Body of pancreas (tissue), 4 donors: ENCODE data around the gene NCL. TPM values are rescaled to one million over a fixed set of nuclear protein-coding genes. Genes with fewer than 3 reads are reported as not detected.

Source experiments
- ATAC-seq: fragments of 150-250 bp; one replicate; pipeline ENCODE4 v1.9.1; 2016
- DNase-seq, 4 donors: peaks; one replicate each; pipeline ENCODE4 v3.0.0-alpha.2; 2019
- H3K27ac ChIP-seq, 4 donors: fragments of 200-600 bp; sonication (generic); 1 replicate in 3 of 4; 2 replicates in 1 of 4; pipeline versions ENCODE4 v1.5.1 to v1.6.1; 2016 to 2019; ENCODE audit warnings: mild to moderate bottlenecking in 1 of 4, mixed read lengths in 1 of 4, moderate library complexity in 1 of 4
- H3K27me3 ChIP-seq, 2 donors: fragments of 200-600 bp; sonication (generic); one replicate each; pipeline ENCODE4 v1.6.0; 2016; ENCODE audit warnings: mild to moderate bottlenecking in 1 of 2
- H3K36me3 ChIP-seq, 2 donors: fragments of 200-600 bp; sonication (generic); replicated peaks in 1 of 2; 2 replicates each; pipeline ENCODE4 v1.5.1; 2016; ENCODE audit warnings: low read depth in 2 of 2; ENCODE audit not compliant: insufficient read depth in 1 of 2
- H3K4me1 ChIP-seq: fragments of 200-600 bp; sonication (generic); one replicate; pipeline ENCODE4 v1.6.0; 2016
- H3K4me3 ChIP-seq, 2 donors: fragments of 200-600 bp; sonication (generic); 1 replicate in 1 of 2; 2 replicates in 1 of 2; pipeline ENCODE4 v1.5.1; 2016 to 2019
- H3K9me3 ChIP-seq, 3 donors: fragments of 200-600 bp; sonication (generic); 1 replicate in 2 of 3; 2 replicates in 1 of 3; pipeline ENCODE4 v1.5.1; 2016
- POLR2A ChIP-seq, 3 donors: fragments of 450-650 bp; IDR thresholded peaks; one replicate each; pipeline ENCODE4 v1.6.1; 2016; ENCODE audit warnings: antibody characterized with exemption in 3 of 3, mild to moderate bottlenecking in 2 of 3
- WGBS, 2 donors: methylation state at CpG; one replicate each; pipeline ENCODE4 v1.1.5; 2017; 5-methylcytosine and 5-hydroxymethylcytosine counted together
- intact Hi-C: fragments of 100-400 bp; cut with DNase I; formaldehyde crosslinking; loops from one replicate; pipeline ENCODE4 v1.15.1; 2023
- total RNA-seq, 2 donors: library from RNA; depleted of rRNA; stranded (reverse); fragments of >200 nt; gene quantifications; one replicate each; pipeline ENCODE4 v1.1.0, GENCODE V29; 2016
- TF ChIP-seq, protein P1 (sequence below), 7 experiments: fragments of 450-650 bp in 4 of 7; fragments of 200-600 bp in 3 of 7; sonication (generic) in 3 of 7; IDR thresholded peaks; one replicate each; pipeline ENCODE4 v1.5.1; 2016 to 2019; ENCODE audit warnings: antibody characterized with exemption in 7 of 7

The NCL gene
- total RNA-seq, 2 donors from 2014 or later: 108 to 159 TPM

DNA sequence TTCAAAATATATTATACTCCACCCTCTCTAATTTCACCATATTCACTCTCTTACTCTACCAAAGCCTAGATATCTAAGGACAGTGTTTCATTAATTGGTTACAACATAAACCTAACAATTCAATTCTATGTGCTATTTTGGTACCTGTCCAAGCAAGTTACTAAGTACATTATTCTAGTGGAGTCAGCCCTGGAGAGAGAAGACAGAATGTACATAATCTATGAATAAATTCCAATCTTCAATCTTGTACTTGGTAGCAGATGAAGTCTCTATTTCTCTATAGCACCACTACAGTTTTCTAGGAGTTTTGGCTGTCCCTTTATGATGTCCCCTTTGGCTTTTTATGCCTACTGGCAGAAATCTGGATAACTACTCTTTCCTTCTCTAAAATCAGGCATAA is 38.3 kb upstream of the NCL start:
- Histone ChIP-seq H3K36me3 (no peaks in the 10 kb centered on the region), H3K27ac (no peak overlapping the region), H3K27me3 (no peaks in the 10 kb centered on the region), H3K4me1 (no peaks in the 10 kb centered on the region), H3K9me3 (no peaks in the 10 kb centered on the region), H3K4me3 (no peak overlapping the region)
- no peak for ATAC-seq
- no peak for DNase-seq
- TF ChIP-seq, protein P1, sequence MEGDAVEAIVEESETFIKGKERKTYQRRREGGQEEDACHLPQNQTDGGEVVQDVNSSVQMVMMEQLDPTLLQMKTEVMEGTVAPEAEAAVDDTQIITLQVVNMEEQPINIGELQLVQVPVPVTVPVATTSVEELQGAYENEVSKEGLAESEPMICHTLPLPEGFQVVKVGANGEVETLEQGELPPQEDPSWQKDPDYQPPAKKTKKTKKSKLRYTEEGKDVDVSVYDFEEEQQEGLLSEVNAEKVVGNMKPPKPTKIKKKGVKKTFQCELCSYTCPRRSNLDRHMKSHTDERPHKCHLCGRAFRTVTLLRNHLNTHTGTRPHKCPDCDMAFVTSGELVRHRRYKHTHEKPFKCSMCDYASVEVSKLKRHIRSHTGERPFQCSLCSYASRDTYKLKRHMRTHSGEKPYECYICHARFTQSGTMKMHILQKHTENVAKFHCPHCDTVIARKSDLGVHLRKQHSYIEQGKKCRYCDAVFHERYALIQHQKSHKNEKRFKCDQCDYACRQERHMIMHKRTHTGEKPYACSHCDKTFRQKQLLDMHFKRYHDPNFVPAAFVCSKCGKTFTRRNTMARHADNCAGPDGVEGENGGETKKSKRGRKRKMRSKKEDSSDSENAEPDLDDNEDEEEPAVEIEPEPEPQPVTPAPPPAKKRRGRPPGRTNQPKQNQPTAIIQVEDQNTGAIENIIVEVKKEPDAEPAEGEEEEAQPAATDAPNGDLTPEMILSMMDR (IDR thresholded peaks at IDR 0.05): no peak
- TF ChIP-seq POLR2A (IDR thresholded peaks at IDR 0.05): no peak
- intact Hi-C loops: no loop called here

DNA sequence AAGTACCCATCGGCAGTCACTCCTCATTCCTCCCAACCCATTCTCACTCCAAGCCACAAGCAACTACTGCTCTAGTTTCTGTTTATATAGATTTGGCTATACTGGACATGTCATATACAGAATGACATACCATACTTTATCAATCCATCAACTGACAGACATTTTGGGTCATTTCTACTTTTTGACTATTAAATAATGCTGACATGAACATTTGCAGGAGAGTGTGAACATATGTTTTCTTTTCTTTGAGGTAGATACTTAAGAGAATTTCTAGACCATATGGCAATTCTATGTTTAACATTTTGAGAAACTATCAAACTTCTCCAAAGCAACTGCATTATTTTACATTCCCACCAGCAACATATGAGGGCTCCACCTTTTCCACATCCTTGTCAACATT is 33.4 kb upstream of the NCL start:
- H3K27ac ChIP-seq: no peak overlapping the region
- 89 to 92% methylated on average over 1 of the region's 1 CpG for WGBS, 2 donors
- H3K36me3 ChIP-seq: no peaks in the 10 kb centered on the region
- ATAC-seq (no peak), DNase-seq (no peak)
- H3K9me3 ChIP-seq: no peaks in the 10 kb centered on the region
- TF ChIP-seq POLR2A (IDR thresholded peaks at IDR 0.05): no peak
- TF ChIP-seq, protein P1 (IDR thresholded peaks at IDR 0.05): no peak
- H3K4me1 ChIP-seq: no peaks in the 10 kb centered on the region
- intact Hi-C loops: no loop called here
- no peaks in the 10 kb centered on the region for H3K27me3 ChIP-seq
- no peak overlapping the region for H3K4me3 ChIP-seq

DNA sequence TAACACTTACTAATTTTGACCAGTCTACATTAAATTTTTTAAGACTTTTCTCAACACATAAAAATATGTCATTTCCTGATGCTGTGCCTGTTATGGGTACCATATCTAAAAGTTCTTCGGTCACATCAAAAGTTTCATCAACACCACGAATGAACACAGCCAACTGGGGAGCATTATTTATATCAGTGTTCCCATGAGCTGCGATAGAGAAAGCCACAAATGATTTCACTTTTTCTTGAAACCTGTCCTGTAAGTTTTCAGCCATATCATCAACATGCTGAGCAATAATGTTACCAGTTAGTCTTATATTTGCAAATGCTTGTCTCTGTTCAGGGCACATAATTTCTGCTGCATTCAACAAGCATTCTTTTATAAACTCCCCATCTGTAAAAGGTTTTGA is 30.4 kb upstream of the NCL start:
- no peak for DNase-seq
- Histone ChIP-seq H3K4me3 (no peak overlapping the region), H3K27me3 (no peaks in the 10 kb centered on the region), H3K9me3 (no peaks in the 10 kb centered on the region), H3K36me3 (no peaks in the 10 kb centered on the region), H3K27ac (no peak overlapping the region), H3K4me1 (no peaks in the 10 kb centered on the region)
- WGBS, 2 donors: 74 to 77% methylated on average over 3 of the region's 3 CpGs
- TF ChIP-seq, protein P1 (IDR thresholded peaks at IDR 0.05): no peak
- no peak for TF ChIP-seq POLR2A (IDR thresholded peaks at IDR 0.05)
- intact Hi-C loops: no loop called here
- ATAC-seq: no peak

DNA sequence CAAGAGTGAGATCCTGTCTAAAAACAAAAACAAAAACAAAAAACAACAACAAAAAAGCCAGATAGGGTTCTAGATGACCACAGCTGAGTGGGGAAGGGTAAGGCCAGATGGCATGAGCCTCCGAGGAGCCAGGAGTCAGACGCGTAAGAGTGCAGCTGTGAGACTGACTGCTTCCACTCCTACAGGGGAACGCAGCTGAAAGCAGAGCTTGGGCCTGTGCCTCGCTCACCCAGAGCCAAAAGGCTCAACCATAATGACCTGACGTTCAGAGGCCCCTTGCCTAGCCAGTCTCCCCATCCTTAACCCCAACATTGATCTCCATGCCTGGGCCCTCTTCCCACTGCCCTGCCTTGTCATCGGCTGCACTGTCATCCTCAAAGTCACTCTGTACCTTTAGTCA is 26.5 kb upstream of the NCL start:
- Histone ChIP-seq H3K9me3 (no peaks in the 10 kb centered on the region), H3K27me3 (no peaks in the 10 kb centered on the region), H3K4me1 (no peaks in the 10 kb centered on the region), H3K36me3 (no peaks in the 10 kb centered on the region), H3K4me3 (no peak overlapping the region), H3K27ac (no peak overlapping the region)
- TF ChIP-seq, protein P1 (IDR thresholded peaks at IDR 0.05): no peak
- TF ChIP-seq POLR2A (IDR thresholded peaks at IDR 0.05): no peak
- WGBS, 2 donors: 91 to 92% methylated on average over 7 of the region's 7 CpGs
- ATAC-seq (no peak), DNase-seq (no peak)
- intact Hi-C loops: no loop called here

DNA sequence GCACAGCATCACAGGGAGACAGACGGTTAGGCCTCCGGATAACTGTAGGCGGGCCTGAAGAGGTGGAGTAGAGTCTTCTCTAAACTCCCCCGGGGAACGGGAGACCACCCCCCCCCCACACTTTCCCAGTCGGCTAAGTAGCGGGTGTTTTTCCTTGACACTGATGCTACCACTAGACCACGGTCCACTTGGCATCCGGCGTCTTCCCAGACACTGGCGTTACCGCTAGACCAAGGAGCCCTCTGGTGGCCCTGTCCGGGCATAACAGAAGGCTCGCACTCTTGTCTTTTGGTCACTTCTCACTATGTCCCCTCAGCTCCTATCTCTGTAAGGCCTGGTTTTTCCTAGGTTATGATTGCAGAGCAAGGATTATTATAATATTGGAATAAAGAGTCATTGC is 25.7 kb upstream of the NCL start:
- H3K4me3 ChIP-seq: no peak overlapping the region
- no peaks in the 10 kb centered on the region for H3K36me3 ChIP-seq
- intact Hi-C loops: no loop called here
- H3K27ac ChIP-seq: no peak overlapping the region
- TF ChIP-seq, protein P1 (IDR thresholded peaks at IDR 0.05): peak in 1 of 7 experiments; percentile 10
- TF ChIP-seq POLR2A (IDR thresholded peaks at IDR 0.05): no peak
- no peak for ATAC-seq
- peak in 2 of 4 donors; percentile 31 to 39 for DNase-seq
- H3K9me3 ChIP-seq: no peaks in the 10 kb centered on the region
- no peaks in the 10 kb centered on the region for H3K27me3 ChIP-seq
- WGBS, 2 donors: 87 to 90% methylated on average over 13 to 14 of the region's 14 CpGs
- H3K4me1 ChIP-seq: no peaks in the 10 kb centered on the region
